BJ (cell line): ENCODE measurements around the gene RNFT2. TPM values are rescaled to one million over a fixed set of nuclear protein-coding genes. Genes with fewer than 3 reads are reported as not detected.

Experiments
- CTCF ChIA-PET: fragments of 350-600 bp; formaldehyde crosslinking; extraction: SDS; loops from one replicate; lab custom pipeline; 2021; ENCODE audit warnings: antibody characterized with exemption, inconsistent platforms; lab: Yijun Ruan, JAX
- POLR2A ChIA-PET: fragments of 300-600 bp; sonication (Branson Sonifier 250); formaldehyde crosslinking; extraction: SDS; loops from one replicate; lab custom pipeline; 2021; ENCODE audit warnings: antibody characterized with exemption; lab: Charles Lee
- DNase-seq: peaks from one replicate; pipeline ENCODE4 v3.0.0-alpha.2; 2011; ENCODE audit warnings: low read depth
- H3K27me3 ChIP-seq: 2 replicates; pipeline ENCODE4 v1.6.0; 2011; ENCODE audit warnings: low read length; ENCODE audit not compliant: control insufficient read depth, insufficient read depth
- H3K36me3 ChIP-seq: 2 replicates; pipeline ENCODE4 v1.5.1; 2011; ENCODE audit warnings: low read length; ENCODE audit not compliant: control insufficient read depth, insufficient read depth
- H3K4me3 ChIP-seq: 2 replicates; pipeline ENCODE4 v1.5.1; 2011; ENCODE audit warnings: low read depth, mild to moderate bottlenecking, control low read depth, low read length
- CTCF ChIP-seq: IDR thresholded peaks from 2 replicates; pipeline ENCODE4 v1.5.1; 2011; ENCODE audit warnings: low read depth, mild to moderate bottlenecking, control low read depth, inconsistent platforms, low read length, moderate library complexity; ENCODE audit not compliant: insufficient read depth
- polyA plus RNA-seq: library from polyadenylated mRNA; depleted of rRNA; stranded (reverse); fragments of >200 nt; gene quantifications from 2 replicates; pipeline ENCODE4 v1.2.3, GENCODE V29; 2011

RNFT2 gene
- polyA plus RNA-seq, 1 experiment = 1.2 TPM

- H3K36me3 ChIP-seq = no peaks in the 10 kb centered on the region
- peaks cover 3% of the 10 kb centered on the region; the same call in 1 of the 2 replicates for H3K27me3 ChIP-seq
- CTCF ChIA-PET = interaction anchor here (0.6 kb wide), 1 partner anchor 990 kb away, joined by 3 read pairs; no protein-coding TSS in a partner anchor
- TF ChIP-seq CTCF = no peak
- H3K4me3 ChIP-seq = no peak overlapping the region
- POLR2A ChIA-PET = no interaction called here
- DNase-seq = no peak
Observed at GRCh38 chr12:116862167-116862566, 124.1 kb downstream of the RNFT2 start.

- peak; percentile 60 for TF ChIP-seq CTCF
- CTCF ChIA-PET = interaction anchor here (0.6 to 1.7 kb wide), 9 partner anchors 9 to 160 kb away, joined by 3 to 4 read pairs (median 3); no protein-coding TSS in a partner anchor
- POLR2A ChIA-PET = no interaction called here
- Histone ChIP-seq H3K36me3 (no peaks in the 10 kb centered on the region), H3K27me3 (peaks cover 3% of the 10 kb centered on the region; the same call in 1 of the 2 replicates), H3K4me3 (no peak overlapping the region)
- DNase-seq = peak; percentile 41
Observed at GRCh38 chr12:116863275-116863767, 125.2 kb downstream of the RNFT2 start.

GRCh38 chr12:116864371-116865160, 126.5 kb downstream of the RNFT2 start:
- DNase-seq = peak; percentile 86
- CTCF ChIA-PET = interaction anchor here (0.8 to 1.7 kb wide), 2 partner anchors 9 to 10 kb away, joined by 3 to 4 read pairs; no protein-coding TSS in a partner anchor
- H3K4me3 ChIP-seq = no peak overlapping the region
- POLR2A ChIA-PET = no interaction called here
- no peak for TF ChIP-seq CTCF
- H3K27me3 ChIP-seq = no peaks in the 10 kb centered on the region
- no peaks in the 10 kb centered on the region for H3K36me3 ChIP-seq

GRCh38 chr12:116867523-116867922, 129.4 kb downstream of the RNFT2 start:
- H3K27me3 ChIP-seq = no peaks in the 10 kb centered on the region; the same call in 1 of the 2 replicates
- no peak overlapping the region for H3K4me3 ChIP-seq
- no peaks in the 10 kb centered on the region for H3K36me3 ChIP-seq
- POLR2A ChIA-PET = no interaction called here
- no peak for TF ChIP-seq CTCF
- DNase-seq = no peak
- CTCF ChIA-PET = interaction anchor here (0.6 to 1.5 kb wide), 2 partner anchors 13 to 163 kb away, joined by 6 read pairs; partner anchors contain the start of gene HRK

- CTCF ChIA-PET = interaction anchor here (1.7 to 2.8 kb wide), 2 partner anchors 10 to 12 kb away, joined by 6 to 8 read pairs; no protein-coding TSS in a partner anchor
- DNase-seq = no peak
- POLR2A ChIA-PET = no interaction called here
- H3K27me3 ChIP-seq = peaks cover 7% of the 10 kb centered on the region
- no peak overlapping the region for H3K4me3 ChIP-seq
- no peak for TF ChIP-seq CTCF
- no peaks in the 10 kb centered on the region for H3K36me3 ChIP-seq
Observed at GRCh38 chr12:116870306-116870705, 132.2 kb downstream of the RNFT2 start.
